ENCODE results near the gene DDX51.
A peak's percentile ranks its signal among the peaks of the same experiment; 100 is the strongest.
"Not testable (repeated sequence)": the region's sequence is repeated elsewhere in the genome, so short reads cannot be mapped to it uniquely, and the experiment has no call there.

DDX51 gene

GRCh38 chr12:132152953-132153352 is 8.8 kb upstream of the DDX51 start:
- DNase-seq, result peak; percentile 0 to 1

- DNase-seq, result no peak
Measured at GRCh38 chr12:132152411-132152821, 8.3 kb upstream of the DDX51 start.

- peak in 1 of 2 experiments; percentile 1 for DNase-seq
Measured at GRCh38 chr12:132151766-132152410, 7.8 kb upstream of the DDX51 start.

GRCh38 chr12:132151145-132151765 is 7.1 kb upstream of the DDX51 start:
- peak in 1 of 2 experiments; percentile 1 for DNase-seq

GRCh38 chr12:132150780-132151144 is 6.6 kb upstream of the DDX51 start:
- no peak for DNase-seq

GRCh38 chr12:132149526-132149925 is 5.4 kb upstream of the DDX51 start:
- not testable (repeated sequence) for DNase-seq

- no peak for DNase-seq
Measured at GRCh38 chr12:132148368-132149045, 4.4 kb upstream of the DDX51 start.

GRCh38 chr12:132147423-132148367 is 3.6 kb upstream of the DDX51 start:
- DNase-seq, result no peak

- DNase-seq, result no peak
Measured at GRCh38 chr12:132146772-132147422, 2.8 kb upstream of the DDX51 start.

- DNase-seq, result no peak
Measured at GRCh38 chr12:132146098-132146497, 2.0 kb upstream of the DDX51 start.

GRCh38 chr12:132145334-132145733 is 1.2 kb upstream of the DDX51 start:
- DNase-seq, result no peak

- DNase-seq, result no peak
Measured at GRCh38 chr12:132144810-132145168, 670 bp upstream of the DDX51 start.

- DNase-seq, result peak in 1 of 2 experiments; percentile 33
Measured at GRCh38 chr12:132143336-132144071, 615 bp downstream of the DDX51 start.

- no peak for DNase-seq
Measured at GRCh38 chr12:132142679-132143335, 1.3 kb downstream of the DDX51 start.

GRCh38 chr12:132141976-132142678 is 2.0 kb downstream of the DDX51 start:
- DNase-seq, result no peak

- no peak for DNase-seq
Measured at GRCh38 chr12:132140918-132141841, 2.9 kb downstream of the DDX51 start.

- DNase-seq, result no peak
Measured at GRCh38 chr12:132140501-132140900, 3.6 kb downstream of the DDX51 start.

GRCh38 chr12:132139912-132140311 is 4.2 kb downstream of the DDX51 start:
- DNase-seq, result no peak

Data from stimulated activated CD4-positive, alpha-beta T cell treated with anti-CD3 and anti-CD28 coated beads, Interleukin-4, amount 100 ng/mL, for 4 hours (primary cell).